HepG2 (cell line): ENCODE data around the gene LPO.

Experiments used
- EP300 ChIP-seq, 3 experiments: sonication (generic) in 1 of 3; formaldehyde crosslinking in 1 of 3; IDR thresholded peaks; 2 replicates each; pipeline versions ENCODE4 v1.5.1 to v1.6.1; 2011 to 2020; ENCODE audit warnings: low read depth in 2 of 3, low read length in 2 of 3, borderline replicate concordance in 1 of 3, improper control_type of control experiment in 1 of 3, mild to moderate bottlenecking in 1 of 3, missing genetic modification reagents in 1 of 3, moderate library complexity in 1 of 3
- HNF4G ChIP-seq, 2 experiments: sonication (generic) in 1 of 2; formaldehyde crosslinking in 1 of 2; IDR thresholded peaks; 2 replicates each; pipeline versions ENCODE4 v1.4.0 to v1.6.1; 2011 to 2020; ENCODE audit warnings: borderline replicate concordance in 2 of 2, low read depth in 2 of 2, mild to moderate bottlenecking in 2 of 2, low read length in 1 of 2, missing genetic modification reagents in 1 of 2, moderate library complexity in 1 of 2
- IRF1 ChIP-seq: sonication (generic); formaldehyde crosslinking; IDR thresholded peaks from 2 replicates; pipeline ENCODE4 v1.4.0; 2020; ENCODE audit warnings: low read depth, mild to moderate bottlenecking, missing genetic modification reagents
- JUN ChIP-seq: sonication (generic); formaldehyde crosslinking; IDR thresholded peaks from 2 replicates; pipeline ENCODE4 v1.4.0; 2020; ENCODE audit warnings: mild to moderate bottlenecking, missing genetic modification reagents
- SMC3 ChIP-seq: IDR thresholded peaks from 2 replicates; pipeline ENCODE4 v1.6.1; 2011; ENCODE audit warnings: low read length, improper control_type of control experiment
- TF ChIP-seq, protein P1 (sequence below): sonication (generic); formaldehyde crosslinking; IDR thresholded peaks from 2 replicates; pipeline ENCODE4 v1.4.0; 2020; ENCODE audit warnings: missing genetic modification reagents
- TF ChIP-seq, protein P2 (sequence below): sonication (generic); formaldehyde crosslinking; IDR thresholded peaks from 2 replicates; pipeline ENCODE4 v1.5.0; 2020; ENCODE audit warnings: mild to moderate bottlenecking, missing genetic modification reagents, moderate library complexity

GRCh38 chr17:58275417-58275816 lies 37.0 kb downstream of the LPO start:
- TF ChIP-seq JUN (no peak), EP300 (IDR thresholded peaks at IDR 0.05; ENCODE audit: low read depth in 2 of 2, low read length in 2 of 2) (no peak), EP300 (CRISPR knock-in tag; IDR thresholded peaks at IDR 0.05; ENCODE audit: borderline replicate concordance) (no peak), HNF4G (IDR thresholded peaks at IDR 0.05; ENCODE audit: borderline replicate concordance, low read depth, low read length) (no peak), HNF4G (CRISPR knock-in tag; IDR thresholded peaks at IDR 0.05; ENCODE audit: borderline replicate concordance, low read depth) (no peak), IRF1 (no peak), SMC3 (no peak)
- TF ChIP-seq, protein P1, sequence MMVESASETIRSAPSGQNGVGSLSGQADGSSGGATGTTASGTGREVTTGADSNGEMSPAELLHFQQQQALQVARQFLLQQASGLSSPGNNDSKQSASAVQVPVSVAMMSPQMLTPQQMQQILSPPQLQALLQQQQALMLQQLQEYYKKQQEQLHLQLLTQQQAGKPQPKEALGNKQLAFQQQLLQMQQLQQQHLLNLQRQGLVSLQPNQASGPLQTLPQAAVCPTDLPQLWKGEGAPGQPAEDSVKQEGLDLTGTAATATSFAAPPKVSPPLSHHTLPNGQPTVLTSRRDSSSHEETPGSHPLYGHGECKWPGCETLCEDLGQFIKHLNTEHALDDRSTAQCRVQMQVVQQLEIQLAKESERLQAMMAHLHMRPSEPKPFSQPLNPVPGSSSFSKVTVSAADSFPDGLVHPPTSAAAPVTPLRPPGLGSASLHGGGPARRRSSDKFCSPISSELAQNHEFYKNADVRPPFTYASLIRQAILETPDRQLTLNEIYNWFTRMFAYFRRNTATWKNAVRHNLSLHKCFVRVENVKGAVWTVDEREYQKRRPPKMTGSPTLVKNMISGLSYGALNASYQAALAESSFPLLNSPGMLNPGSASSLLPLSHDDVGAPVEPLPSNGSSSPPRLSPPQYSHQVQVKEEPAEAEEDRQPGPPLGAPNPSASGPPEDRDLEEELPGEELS = no peak
- TF ChIP-seq, protein P2, sequence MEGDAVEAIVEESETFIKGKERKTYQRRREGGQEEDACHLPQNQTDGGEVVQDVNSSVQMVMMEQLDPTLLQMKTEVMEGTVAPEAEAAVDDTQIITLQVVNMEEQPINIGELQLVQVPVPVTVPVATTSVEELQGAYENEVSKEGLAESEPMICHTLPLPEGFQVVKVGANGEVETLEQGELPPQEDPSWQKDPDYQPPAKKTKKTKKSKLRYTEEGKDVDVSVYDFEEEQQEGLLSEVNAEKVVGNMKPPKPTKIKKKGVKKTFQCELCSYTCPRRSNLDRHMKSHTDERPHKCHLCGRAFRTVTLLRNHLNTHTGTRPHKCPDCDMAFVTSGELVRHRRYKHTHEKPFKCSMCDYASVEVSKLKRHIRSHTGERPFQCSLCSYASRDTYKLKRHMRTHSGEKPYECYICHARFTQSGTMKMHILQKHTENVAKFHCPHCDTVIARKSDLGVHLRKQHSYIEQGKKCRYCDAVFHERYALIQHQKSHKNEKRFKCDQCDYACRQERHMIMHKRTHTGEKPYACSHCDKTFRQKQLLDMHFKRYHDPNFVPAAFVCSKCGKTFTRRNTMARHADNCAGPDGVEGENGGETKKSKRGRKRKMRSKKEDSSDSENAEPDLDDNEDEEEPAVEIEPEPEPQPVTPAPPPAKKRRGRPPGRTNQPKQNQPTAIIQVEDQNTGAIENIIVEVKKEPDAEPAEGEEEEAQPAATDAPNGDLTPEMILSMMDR (CRISPR knock-in tag) = no peak
